Osteocyte (in vitro differentiated cells): Measurements from ENCODE around the gene IQGAP3. TPM values are rescaled to one million over a fixed set of nuclear protein-coding genes. Genes with fewer than 3 reads are reported as not detected.
"Not testable (repeated sequence)": the region's sequence is repeated elsewhere in the genome, so short reads cannot be mapped to it uniquely, and the experiment has no call there.

Source experiments
- DNase-seq: peaks from one replicate; pipeline ENCODE4 v3.0.0; 2021; ENCODE audit warnings: mixed read lengths; ENCODE audit not compliant: unreplicated experiment; ENCODE audit errors: extremely low spot score
- H3K27ac Mint-ChIP-seq: one replicate; pipeline ENCODE4 v1.8.0; 2021; ENCODE audit warnings: mild to moderate bottlenecking, mixed read lengths; ENCODE audit not compliant: unreplicated experiment
- H3K27me3 Mint-ChIP-seq: one replicate; pipeline ENCODE4 v1.8.0; 2021; ENCODE audit warnings: mixed read lengths; ENCODE audit not compliant: unreplicated experiment
- H3K36me3 Mint-ChIP-seq: one replicate; pipeline ENCODE4 v1.8.0; 2021; ENCODE audit warnings: mixed read lengths; ENCODE audit not compliant: unreplicated experiment
- H3K4me1 Mint-ChIP-seq: one replicate; pipeline ENCODE4 v1.8.0; 2021; ENCODE audit warnings: mixed read lengths; ENCODE audit not compliant: unreplicated experiment
- H3K4me3 Mint-ChIP-seq: one replicate; pipeline ENCODE4 v1.8.0; 2021; ENCODE audit warnings: mild to moderate bottlenecking, moderate library complexity, mixed read lengths; ENCODE audit not compliant: unreplicated experiment
- H3K9me3 Mint-ChIP-seq: one replicate; pipeline ENCODE4 v1.8.0; 2021; ENCODE audit warnings: mixed read lengths; ENCODE audit not compliant: unreplicated experiment
- CTCF ChIP-seq: fragments of 200-600 bp; sonication (generic); IDR thresholded peaks from 2 replicates; pipeline ENCODE4 v1.5.0; 2021; ENCODE audit warnings: antibody characterized with exemption, mild to moderate bottlenecking, moderate library complexity
- total RNA-seq: library from RNA; stranded (reverse); gene quantifications from 2 replicates; pipeline ENCODE4 v1.2.1, GENCODE V29; 2021

The IQGAP3 gene
- total RNA-seq, 1 donor from 2014 or later, result 9.8 TPM

GRCh38 chr1:156559086-156559796 lies 13.1 kb downstream of the IQGAP3 start:
- H3K27me3 Mint-ChIP-seq, result no peaks in the 10 kb centered on the region
- TF ChIP-seq CTCF, result no peak
- peaks cover 4% of the 10 kb centered on the region for H3K36me3 Mint-ChIP-seq
- peaks cover 8% of the 10 kb centered on the region for H3K4me1 Mint-ChIP-seq
- DNase-seq, result no peak
- H3K4me3 Mint-ChIP-seq, result no peak overlapping the region
- no peaks in the 10 kb centered on the region for H3K9me3 Mint-ChIP-seq
- H3K27ac Mint-ChIP-seq, result no peak overlapping the region

DNA sequence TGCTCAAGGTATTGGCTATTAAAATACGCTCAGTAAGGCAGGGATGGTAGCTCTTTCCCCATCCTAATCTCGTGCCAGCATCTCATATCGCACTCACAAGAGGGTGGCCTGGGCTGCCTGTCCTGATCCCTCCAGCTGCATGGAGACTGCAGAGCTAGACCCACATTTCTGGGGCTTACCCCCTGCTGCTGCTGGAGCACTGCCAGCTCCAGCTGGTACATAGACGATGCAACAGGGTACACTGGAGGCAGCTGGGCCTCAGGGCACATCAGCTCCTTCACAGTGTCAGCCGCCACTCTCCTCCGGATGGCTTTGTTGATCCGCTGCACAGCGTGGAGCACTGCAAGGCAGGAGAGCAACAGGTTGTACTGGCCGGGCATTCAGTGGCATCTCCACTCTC lies 16.0 kb downstream of the IQGAP3 start:
- no peak for DNase-seq
- Mint-ChIP-seq H3K36me3 (peaks cover 5% of the 10 kb centered on the region), H3K4me1 (peaks cover 8% of the 10 kb centered on the region), H3K9me3 (no peaks in the 10 kb centered on the region), H3K27me3 (no peaks in the 10 kb centered on the region), H3K4me3 (no peak overlapping the region), H3K27ac (no peak overlapping the region)
- TF ChIP-seq CTCF, result no peak

- Mint-ChIP-seq H3K36me3 (peaks cover 5% of the 10 kb centered on the region), H3K27ac (no peak overlapping the region), H3K9me3 (no peaks in the 10 kb centered on the region), H3K4me3 (no peak overlapping the region), H3K27me3 (no peaks in the 10 kb centered on the region), H3K4me1 (peaks cover 8% of the 10 kb centered on the region)
- TF ChIP-seq CTCF, result no peak
- DNase-seq, result no peak
These were observed 16.6 kb downstream of the IQGAP3 start for GRCh38 chr1:156555715-156556114.

DNA sequence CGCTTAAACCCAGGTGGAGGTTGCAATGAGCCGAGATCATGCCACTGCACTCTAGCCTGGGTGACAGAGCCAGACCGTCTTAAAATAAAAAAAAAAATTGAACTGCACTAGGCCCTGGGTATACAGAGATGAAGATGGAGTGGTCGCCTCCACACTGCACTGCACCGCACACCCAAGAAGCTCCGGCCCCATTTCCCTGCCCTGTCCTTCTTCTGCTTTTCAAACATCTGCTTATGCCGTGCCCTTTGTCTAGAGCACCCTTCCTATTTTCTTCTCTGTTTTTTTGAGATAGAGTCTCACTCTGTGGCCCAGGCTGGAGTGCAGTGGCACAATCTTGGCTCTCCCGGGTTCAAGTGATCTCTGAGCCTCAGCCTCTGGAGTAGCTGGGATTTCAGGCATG lies 17.4 kb downstream of the IQGAP3 start:
- no peak overlapping the region for H3K27ac Mint-ChIP-seq
- peaks cover 5% of the 10 kb centered on the region for H3K36me3 Mint-ChIP-seq
- no peaks in the 10 kb centered on the region for H3K9me3 Mint-ChIP-seq
- no peaks in the 10 kb centered on the region for H3K27me3 Mint-ChIP-seq
- no peak overlapping the region for H3K4me3 Mint-ChIP-seq
- peaks cover 8% of the 10 kb centered on the region for H3K4me1 Mint-ChIP-seq
- no peak for TF ChIP-seq CTCF
- DNase-seq, result no peak

DNA sequence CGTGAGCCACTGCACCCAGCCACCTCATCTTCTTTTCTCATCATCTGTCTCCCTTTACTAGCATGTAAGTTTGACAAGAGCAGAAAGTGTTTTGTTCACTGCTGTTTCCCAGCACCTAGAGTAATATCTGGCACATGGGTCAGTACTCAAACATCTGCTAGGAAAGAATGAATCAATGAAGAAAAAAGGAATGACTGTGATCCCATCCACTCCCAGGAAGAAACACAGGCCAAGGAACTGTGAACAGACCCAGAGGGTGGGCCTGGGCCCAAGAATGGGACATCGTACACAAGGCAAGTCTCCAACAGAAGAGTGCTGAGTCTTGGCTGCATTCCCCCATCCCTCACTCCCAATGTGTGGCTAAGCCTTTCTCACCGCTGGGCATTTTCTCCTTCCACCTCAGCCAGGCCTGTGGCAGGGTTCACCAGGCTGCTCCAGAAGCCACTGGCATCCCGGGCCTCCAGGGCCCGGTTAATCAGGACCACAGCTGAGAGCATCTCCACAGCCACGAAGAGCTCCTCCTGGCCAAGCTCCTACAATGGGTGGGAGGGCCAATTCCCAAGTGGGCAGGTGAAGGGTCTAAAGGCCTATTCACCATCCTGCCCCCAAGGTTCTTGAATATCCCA lies 18.4 kb downstream of the IQGAP3 start:
- H3K4me3 Mint-ChIP-seq, result no peak overlapping the region
- H3K36me3 Mint-ChIP-seq, result peaks cover 5% of the 10 kb centered on the region
- H3K27me3 Mint-ChIP-seq, result no peaks in the 10 kb centered on the region
- no peak for DNase-seq
- H3K27ac Mint-ChIP-seq, result no peak overlapping the region
- peaks cover 6% of the 10 kb centered on the region for H3K4me1 Mint-ChIP-seq
- TF ChIP-seq CTCF, result no peak
- H3K9me3 Mint-ChIP-seq, result no peaks in the 10 kb centered on the region

GRCh38 chr1:156552937-156553336 lies 19.4 kb downstream of the IQGAP3 start:
- H3K27me3 Mint-ChIP-seq, H3K27ac Mint-ChIP-seq, H3K4me3 Mint-ChIP-seq: not testable (repeated sequence)

More at GRCh38 chr1:156552937-156553336, 19.4 kb downstream of the IQGAP3 start:
- not testable (repeated sequence) for DNase-seq, H3K9me3 Mint-ChIP-seq, H3K4me1 Mint-ChIP-seq, H3K36me3 Mint-ChIP-seq
